ENCODE data around the gene TMEM202.
"Not testable (repeated sequence)": the region's sequence is repeated elsewhere in the genome, so short reads cannot be mapped to it uniquely, and the experiment has no call there.

TMEM202 gene

DNA sequence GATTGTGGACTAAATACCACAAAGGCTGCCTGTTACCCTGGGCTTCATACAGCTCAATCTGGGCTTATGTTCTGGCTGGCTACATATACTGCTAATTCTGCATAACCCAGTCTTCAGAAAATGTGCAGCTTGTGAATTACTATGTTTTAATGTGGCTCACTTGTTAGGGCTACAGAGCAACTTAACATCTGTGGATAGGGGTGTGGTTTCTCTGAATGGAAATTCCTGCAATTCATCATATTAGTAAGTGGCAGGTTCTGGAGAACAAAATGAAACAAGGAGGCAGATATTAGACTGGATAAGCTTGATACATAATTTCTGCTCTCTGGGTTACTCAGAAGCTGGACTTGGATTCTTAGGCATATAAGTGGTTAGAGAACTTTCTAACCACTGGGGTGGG is 6.7 kb downstream of the TMEM202 start:
- no peak for DNase-seq

DNA sequence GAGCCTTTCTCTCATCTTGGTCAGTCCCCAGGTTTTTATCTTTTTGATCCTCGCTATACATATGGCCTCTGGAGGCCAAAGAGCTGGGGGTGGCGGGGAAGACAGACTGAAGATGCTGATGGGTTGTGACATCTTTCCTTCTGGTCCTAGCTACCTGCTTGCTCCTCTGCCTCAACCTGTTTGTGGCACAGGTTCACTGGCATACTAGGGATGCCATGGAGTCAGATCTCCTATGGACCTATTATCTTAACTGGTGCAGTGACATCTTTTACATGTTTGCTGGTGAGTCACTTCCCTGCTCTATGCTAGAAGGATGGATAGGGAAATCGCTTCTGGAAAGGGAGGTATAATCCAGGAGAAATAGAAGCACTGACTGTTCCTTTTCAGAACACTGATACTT is 8.8 kb downstream of the TMEM202 start:
- DNase-seq: no peak

DNA sequence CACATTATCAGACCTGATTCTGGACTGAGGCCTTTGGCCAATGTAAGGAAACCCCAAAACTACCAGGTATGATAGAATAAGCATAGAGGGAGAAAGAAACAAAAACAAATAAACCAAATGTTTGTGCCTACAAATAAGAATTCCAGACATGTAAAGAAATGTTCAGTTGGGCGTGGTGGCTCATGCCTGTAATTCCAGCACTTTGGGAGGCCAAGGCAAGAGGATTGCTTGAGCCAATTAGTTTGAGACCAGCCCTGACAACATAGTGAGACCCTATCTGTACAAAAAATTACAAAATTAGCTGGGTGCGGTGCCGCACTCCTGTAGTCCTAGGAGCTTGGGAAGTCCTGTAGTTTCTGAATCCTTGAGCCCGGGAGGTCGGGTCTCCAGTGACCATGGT is 13.0 kb downstream of the TMEM202 start:
- DNase-seq: no peak

DNA sequence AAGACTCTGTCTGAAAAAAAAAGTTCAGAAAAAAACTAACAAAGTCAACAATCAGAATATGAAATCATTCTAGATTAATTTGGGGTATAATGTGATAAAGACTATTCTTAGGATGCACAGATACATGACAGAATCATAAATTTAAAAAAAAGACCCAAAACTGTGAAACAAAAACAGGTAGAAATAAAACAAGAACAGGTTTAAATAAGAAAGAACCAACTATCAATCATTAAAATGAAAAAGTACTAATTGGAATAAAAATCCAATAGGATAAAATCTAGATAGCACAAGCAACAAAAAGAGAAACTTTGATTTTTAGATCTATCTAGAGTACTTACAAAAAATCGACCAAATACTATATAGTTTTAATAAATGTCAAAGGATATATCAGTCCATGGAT is 13.4 kb downstream of the TMEM202 start:
- DNase-seq: no peak

DNA sequence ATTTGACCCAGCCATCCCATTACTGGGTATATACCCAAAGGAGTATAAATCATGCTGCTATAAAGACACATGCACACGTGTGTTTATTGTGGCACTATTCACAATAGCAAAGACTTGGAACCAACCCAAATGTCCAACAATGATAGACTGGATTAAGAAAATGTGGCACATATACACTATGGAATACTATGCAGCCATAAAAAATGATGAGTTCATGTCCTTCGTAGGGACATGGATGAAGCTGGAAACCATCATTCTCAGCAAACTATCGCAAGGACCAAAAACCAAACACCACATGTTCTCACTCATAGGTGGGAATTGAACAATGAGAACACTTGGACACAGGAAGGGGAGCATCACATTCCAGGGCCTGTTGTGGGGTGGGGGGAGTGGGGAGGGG is 15.2 kb downstream of the TMEM202 start:
- DNase-seq: not testable (repeated sequence)

DNA sequence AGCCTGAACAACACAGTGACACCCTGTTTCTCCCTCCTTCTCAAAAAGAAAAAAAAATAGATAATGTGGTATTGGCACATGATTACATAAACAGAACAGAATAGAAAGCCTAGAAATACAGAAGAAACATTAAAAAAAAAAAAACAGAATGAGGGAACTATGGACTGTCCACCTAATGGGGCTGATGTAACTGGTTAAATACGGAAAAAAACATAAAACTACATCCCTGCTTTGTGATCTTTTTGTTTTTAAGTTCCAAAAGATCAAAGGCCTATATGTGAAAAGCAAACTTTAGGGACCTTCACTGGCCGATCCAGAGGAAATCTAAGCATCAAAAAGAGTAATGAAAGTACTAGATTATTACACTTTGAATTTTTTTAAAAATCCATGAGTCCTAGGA is 17.2 kb downstream of the TMEM202 start:
- no peak for DNase-seq

DNA sequence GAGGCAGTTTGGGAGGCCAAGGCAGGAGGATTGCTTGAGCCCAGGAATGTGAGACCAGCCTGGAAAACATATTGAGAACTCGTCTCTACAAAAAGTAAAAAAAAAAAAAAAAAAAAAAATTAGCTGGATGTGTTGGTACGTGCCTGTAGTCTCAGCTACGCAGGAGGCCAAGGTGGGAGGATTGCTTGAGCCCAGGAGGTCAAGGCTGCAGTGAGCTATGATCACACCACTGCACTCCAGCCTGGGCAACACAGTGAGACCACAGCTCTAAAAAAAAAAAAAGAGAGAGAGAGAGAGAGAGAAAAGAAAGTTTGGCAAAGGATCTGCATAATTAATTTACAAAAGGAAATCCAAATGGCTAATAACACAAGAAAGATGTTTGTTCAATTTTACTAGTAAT is 21.7 kb downstream of the TMEM202 start:
- not testable (repeated sequence) for DNase-seq

DNA sequence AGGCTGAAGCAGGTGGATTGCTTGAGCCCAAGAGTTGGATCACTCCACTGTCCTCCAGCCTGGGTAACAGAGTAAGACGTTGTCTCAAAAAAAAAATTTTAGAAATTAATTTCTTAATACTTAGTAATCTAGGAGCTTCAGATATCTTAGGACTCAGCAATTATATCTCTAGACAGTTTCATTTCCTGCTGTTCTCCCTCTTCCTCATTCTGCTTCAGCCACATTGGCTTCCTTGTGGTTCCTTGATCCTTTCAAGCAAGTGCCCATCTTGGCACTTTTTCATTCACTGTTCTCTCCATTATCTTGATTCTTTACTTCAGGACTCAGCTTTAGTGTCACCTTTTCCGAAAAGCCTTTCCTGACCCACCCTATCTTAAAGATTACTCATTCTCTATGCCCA is 22.5 kb downstream of the TMEM202 start:
- no peak for DNase-seq

DNA sequence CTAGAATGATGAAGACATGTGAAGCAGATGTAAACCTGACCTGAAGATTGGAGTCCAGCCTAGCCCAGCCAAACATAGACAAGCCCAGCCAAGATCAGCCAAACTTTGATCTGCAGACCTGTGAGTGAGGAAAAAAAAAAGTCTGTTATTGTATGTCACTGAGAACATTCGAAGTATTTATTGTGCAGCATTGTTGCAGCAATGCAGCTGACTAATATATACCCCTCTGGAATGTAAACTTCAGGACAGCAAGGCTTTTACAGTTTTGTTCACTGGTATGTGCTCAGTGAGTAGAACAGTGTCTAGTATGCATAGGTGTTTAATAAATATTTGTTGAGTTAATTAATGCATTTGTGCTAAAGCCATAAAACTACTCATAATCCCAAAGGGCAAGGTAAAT is 23.4 kb downstream of the TMEM202 start:
- DNase-seq: no peak

DNA sequence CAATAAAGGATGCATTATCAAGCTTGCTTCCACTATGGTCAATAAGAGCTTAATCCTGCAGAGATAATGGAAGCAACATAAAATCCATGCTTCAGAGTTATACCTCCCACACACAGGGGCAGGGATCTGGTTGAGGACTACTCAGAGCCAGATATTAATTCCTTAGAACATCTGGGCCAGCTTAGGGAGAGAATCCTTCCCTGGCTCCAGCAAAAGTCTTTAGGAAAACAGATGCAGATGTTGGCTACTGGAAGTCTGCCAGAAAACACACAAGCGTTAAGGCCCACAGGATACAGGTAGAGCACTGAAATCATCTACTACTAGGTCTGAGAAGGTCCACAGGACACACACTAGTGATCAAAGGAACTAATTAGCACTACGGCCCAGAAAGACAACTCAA is 25.2 kb downstream of the TMEM202 start:
- DNase-seq: no peak

DNA sequence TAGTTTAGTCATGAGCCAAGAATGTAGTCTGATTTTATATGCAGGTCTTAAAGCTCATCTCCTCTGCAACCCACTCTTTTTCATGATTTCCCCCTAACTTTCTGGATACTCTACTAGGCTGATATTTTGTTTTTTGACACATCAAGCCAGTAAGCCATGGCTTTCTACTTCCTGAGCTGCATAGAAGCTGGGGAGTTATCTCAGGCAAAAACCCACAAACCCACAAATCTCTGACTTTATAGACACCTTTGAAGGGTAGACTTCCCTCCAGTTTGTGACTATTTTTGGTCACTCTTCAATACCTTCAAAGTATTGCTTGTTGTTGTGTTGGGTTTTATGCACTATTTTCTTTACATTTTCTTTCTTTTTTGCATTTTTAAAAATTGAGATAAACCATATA is 28.6 kb downstream of the TMEM202 start:
- DNase-seq: no peak

DNA sequence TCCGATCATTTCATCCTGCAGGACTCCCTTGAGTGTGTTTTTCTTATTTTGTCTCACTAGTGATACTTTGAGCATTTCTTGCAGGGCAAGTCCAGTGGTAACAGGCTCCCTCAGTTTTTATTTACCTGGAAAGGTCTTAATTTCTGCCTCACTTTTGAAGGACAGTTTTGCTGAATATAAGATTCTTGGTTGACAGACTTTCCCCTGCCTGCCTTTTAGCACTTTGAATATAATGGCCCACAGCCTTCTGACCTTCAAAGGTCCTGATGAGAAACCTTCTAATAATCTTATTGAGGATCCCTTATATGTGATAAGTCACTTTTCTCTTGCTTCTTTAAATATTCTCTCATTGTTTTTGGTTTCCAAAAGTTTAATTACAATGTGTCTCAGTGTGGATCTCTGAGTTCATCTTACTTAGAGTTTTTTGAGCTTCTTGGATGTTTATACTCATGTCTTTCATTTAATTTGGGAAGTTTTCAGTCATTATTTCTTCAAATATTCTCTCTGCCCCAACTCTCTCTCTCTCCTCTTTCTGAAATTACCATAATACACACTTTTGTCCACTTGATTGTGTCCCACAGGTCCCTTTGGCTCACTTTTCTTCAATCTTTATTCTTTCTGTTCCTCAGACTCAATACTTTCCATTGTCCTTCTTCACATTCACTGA is 39.7 kb downstream of the TMEM202 start:
- DNase-seq: no peak

DNA sequence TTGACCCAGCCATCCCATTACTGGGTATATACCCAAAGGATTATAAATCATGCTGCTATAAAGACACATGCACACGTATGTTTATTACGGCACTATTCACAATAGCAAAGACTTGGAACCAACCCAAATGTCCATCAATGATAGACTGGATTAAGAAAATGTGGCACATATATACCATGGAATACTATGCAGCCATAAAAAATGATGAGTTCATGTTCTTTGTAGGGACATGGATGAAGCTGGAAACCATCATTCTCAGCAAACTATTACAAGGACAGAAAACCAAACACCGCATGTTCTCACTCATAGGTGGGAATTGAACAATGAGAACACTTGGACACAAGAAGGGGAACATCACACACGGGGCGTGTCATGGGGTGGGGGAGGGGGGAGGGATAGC is 44.7 kb downstream of the TMEM202 start:
- not testable (repeated sequence) for DNase-seq

DNA sequence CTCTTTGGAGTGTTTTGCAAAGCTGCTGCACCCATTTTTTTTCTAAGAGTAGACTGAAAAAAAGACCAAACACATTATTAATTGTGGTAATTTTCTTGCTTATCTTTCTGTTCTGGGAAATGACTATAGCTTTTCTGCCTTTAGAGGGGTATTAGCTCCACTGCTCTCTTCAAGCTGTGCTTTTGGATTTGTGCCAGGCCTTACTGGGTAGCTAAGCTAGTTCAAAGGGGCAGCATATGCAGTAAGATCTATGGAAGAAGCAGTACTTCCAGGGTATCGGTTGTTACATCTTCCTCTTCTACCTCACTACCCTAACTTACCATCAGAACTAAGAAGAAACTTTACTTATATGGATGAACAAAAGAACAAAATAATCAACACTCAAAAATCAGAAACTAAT is 47.3 kb downstream of the TMEM202 start:
- no peak for DNase-seq

DNA sequence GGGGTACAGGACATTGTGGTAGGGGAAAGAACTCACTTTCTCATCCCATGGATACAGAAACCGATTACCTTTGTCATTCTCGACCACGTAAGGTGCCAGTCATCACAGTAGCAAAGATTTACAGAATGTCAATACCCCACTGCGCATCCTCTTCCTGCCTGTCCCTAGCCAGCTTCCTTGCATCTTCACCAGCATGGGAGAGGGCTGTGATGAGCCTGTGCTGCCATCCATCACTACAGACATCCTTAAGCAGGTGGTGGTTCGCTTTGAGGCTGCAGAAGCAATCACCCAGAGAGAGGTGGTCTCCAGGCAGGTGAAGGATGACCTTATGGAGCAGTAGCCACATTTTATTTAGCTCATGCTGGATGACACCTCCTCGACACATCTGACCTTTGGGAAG is 52.7 kb downstream of the TMEM202 start:
- no peak for DNase-seq

DNA sequence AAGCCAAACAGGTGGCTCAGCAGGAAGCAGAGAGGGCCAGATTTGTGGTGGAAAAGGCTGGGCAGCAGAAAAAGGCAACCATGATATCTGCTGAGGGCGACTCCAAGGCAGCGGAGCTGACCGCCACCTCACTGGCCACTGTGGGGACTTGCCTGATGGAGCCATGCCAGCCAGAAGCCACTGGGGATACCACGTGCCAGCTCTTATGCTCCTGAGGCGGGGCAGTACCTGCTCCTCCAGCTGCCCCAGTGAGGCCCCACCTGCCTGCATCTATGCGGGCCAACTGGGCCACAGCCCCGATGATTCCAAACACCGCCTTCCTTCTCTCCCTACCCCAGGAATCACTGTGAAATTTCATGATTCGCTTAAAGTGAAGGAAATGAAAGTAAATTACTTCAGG is 53.1 kb downstream of the TMEM202 start:
- DNase-seq: no peak

DNA sequence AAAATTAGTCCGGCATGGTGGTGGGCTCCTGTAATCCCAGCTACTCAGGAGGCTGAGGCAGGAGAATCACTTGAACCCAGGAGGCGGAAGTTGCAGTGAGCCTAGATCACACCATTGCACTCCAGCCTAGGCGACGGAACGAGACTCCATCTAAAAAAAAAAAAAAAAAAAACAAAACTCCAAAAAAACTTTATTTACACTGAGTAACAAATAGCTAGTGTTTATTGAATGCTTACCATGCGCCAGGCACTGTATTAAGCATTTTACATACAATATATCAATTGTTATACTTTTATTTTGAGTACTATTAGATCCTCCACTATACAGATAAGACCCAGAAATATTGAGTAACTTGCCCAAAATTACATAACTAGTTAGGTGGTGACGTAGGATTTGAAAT is 58.6 kb downstream of the TMEM202 start:
- DNase-seq: no peak
